ENCODE data around the gene SH2B2. TPM values are rescaled to one million over a fixed set of nuclear protein-coding genes. Genes with fewer than 3 reads are reported as not detected.
"Not testable (repeated sequence)": the region's sequence is repeated elsewhere in the genome, so short reads cannot be mapped to it uniquely, and the experiment has no call there.

SH2B2 gene
- total RNA-seq, 1 donor from 2014 or later, result 8.8 TPM

GRCh38 chr7:102346983-102347382 is 60.3 kb downstream of the SH2B2 start:
- H3K4me3 ChIP-seq; H3K27ac ChIP-seq; H3K9me3 ChIP-seq; H3K36me3 ChIP-seq; H3K4me1 ChIP-seq; DNase-seq (ENCODE audit: extremely low spot score in 2 of 2); H3K27me3 ChIP-seq; intact Hi-C loops (cut with DNase I): not testable (repeated sequence)

GRCh38 chr7:102356344-102356743 is 69.7 kb downstream of the SH2B2 start, which contains the start of gene SPDYE6:
Gene SPDYE6, minus strand, starts transcription at chr7:102356444. Its CDS starts 421 bp downstream, at chr7:102356023.
- H3K27me3 ChIP-seq; H3K4me1 ChIP-seq; H3K9me3 ChIP-seq; DNase-seq (ENCODE audit: extremely low spot score in 2 of 2); H3K27ac ChIP-seq; intact Hi-C loops (cut with DNase I); H3K36me3 ChIP-seq; H3K4me3 ChIP-seq: not testable (repeated sequence)

GRCh38 chr7:102363549-102364393 is 77.1 kb downstream of the SH2B2 start:
- H3K36me3 ChIP-seq; H3K9me3 ChIP-seq; H3K4me1 ChIP-seq; intact Hi-C loops (cut with DNase I); H3K27me3 ChIP-seq: not testable (repeated sequence)
- peak; percentile 82 to 96 for TF ChIP-seq POLR2AphosphoS5 (IDR thresholded peaks at IDR 0.05; ENCODE audit: insufficient read depth in 1 of 2, low read depth in 1 of 2)
- TF ChIP-seq, protein P1, sequence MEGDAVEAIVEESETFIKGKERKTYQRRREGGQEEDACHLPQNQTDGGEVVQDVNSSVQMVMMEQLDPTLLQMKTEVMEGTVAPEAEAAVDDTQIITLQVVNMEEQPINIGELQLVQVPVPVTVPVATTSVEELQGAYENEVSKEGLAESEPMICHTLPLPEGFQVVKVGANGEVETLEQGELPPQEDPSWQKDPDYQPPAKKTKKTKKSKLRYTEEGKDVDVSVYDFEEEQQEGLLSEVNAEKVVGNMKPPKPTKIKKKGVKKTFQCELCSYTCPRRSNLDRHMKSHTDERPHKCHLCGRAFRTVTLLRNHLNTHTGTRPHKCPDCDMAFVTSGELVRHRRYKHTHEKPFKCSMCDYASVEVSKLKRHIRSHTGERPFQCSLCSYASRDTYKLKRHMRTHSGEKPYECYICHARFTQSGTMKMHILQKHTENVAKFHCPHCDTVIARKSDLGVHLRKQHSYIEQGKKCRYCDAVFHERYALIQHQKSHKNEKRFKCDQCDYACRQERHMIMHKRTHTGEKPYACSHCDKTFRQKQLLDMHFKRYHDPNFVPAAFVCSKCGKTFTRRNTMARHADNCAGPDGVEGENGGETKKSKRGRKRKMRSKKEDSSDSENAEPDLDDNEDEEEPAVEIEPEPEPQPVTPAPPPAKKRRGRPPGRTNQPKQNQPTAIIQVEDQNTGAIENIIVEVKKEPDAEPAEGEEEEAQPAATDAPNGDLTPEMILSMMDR (IDR thresholded peaks at IDR 0.05), result peak in 1 of 3 experiments; percentile 10
- peak overlapping the region; percentile 68 to 89 for H3K4me3 ChIP-seq
- peak overlapping the region; percentile 82 for H3K27ac ChIP-seq
- DNase-seq (ENCODE audit: extremely low spot score in 2 of 2), result peak; percentile 97 to 98

- intact Hi-C loops (cut with DNase I); H3K36me3 ChIP-seq; H3K4me1 ChIP-seq; H3K9me3 ChIP-seq; H3K27me3 ChIP-seq; DNase-seq (ENCODE audit: extremely low spot score in 2 of 2): not testable (repeated sequence)
- Histone ChIP-seq H3K27ac (peak overlapping the region; percentile 82), H3K4me3 (peak overlapping the region; percentile 68 to 89)
Measured at GRCh38 chr7:102364394-102364886, 77.8 kb downstream of the SH2B2 start.

DNA sequence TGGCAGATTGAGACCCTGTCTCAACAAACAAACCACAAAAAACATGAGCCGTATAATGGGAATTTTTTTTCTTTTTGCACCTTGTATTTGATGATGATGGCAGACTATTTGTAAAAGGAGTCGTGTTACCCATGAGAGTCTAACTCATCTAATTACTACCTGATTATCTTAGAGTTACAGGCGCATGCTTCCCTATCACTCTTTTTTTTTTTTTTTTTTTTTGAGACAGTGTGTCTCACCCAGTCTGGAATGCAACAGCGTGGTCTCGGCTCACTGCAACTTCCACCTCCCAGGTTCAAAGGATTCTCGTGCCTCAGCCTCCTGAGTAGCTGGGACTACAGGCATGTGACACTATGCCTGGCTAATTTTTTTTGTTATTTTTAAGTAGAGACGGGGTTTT is 78.7 kb downstream of the SH2B2 start:
- intact Hi-C loops (cut with DNase I); H3K4me3 ChIP-seq; H3K4me1 ChIP-seq; H3K36me3 ChIP-seq; H3K9me3 ChIP-seq; DNase-seq (ENCODE audit: extremely low spot score in 2 of 2); H3K27ac ChIP-seq; H3K27me3 ChIP-seq: not testable (repeated sequence)

DNA sequence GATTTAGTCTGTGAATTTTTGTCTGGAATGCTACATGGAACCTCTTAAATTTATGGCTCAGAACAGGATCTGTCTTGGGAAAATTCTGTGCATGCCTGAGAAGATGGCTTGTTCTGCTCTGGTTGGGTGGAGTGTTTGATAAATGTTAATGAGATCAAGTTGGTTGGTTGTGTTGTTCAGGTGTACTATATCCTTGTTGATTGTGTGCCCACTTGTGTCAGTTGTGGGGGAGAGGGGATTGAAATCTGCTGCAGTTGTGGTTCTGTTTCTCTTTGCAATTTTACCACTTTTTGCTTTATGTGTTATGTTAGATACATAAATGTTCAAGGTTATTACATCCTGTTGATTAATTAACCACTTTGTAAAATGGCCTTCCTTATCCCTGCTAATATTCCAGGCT is 83.4 kb downstream of the SH2B2 start:
- intact Hi-C loops (cut with DNase I); H3K27ac ChIP-seq; H3K27me3 ChIP-seq; H3K4me1 ChIP-seq; H3K36me3 ChIP-seq; H3K9me3 ChIP-seq; H3K4me3 ChIP-seq; DNase-seq (ENCODE audit: extremely low spot score in 2 of 2): not testable (repeated sequence)

Small RNA genes lying within 50 kb of the gene (microRNA-seq; reads per million reads assigned to microRNA genes)
- not detected for gene MIR4285 (ENCODE audit: borderline number of aligned reads, borderline replicate concordance)

Small RNA genes lying within 50 kb of the gene (small RNA-seq; reads per million reads assigned to genes)
- gene AC005088.1, result not detected
- not detected for gene MIR4285
- gene RF00019, result not detected

Other genes starting within 250 kb of the SH2B2 start
- not detected for gene SPDYE6, start 69.6 kb downstream of the SH2B2 start, total RNA-seq
- gene PRKRIP1, start 109.5 kb downstream of the SH2B2 start, total RNA-seq, result 17.4 TPM
- gene ORAI2, start 146.7 kb downstream of the SH2B2 start, total RNA-seq, result 15.5 TPM
- 8.3 TPM for gene ALKBH4, start 178.0 kb downstream of the SH2B2 start, total RNA-seq
- gene LRWD1, start 178.1 kb downstream of the SH2B2 start, total RNA-seq, result 11.0 TPM
- 20.1 TPM for gene POLR2J, start 192.1 kb downstream of the SH2B2 start, total RNA-seq
- gene RASA4B, start 230.9 kb downstream of the SH2B2 start, total RNA-seq, result 19.6 TPM